AG10803 (cell line): ENCODE results near the gene CAPN10.
A peak's percentile ranks its signal among the peaks of the same experiment; 100 is the strongest.

Experiments used
- DNase-seq: peaks from one replicate; pipeline ENCODE4 v3.0.0; 2010; ENCODE audit warnings: low read depth
- H3K4me3 ChIP-seq: 2 replicates; pipeline ENCODE4 v1.5.1; 2011; ENCODE audit warnings: mild to moderate bottlenecking, low read length, control low read depth
- CTCF ChIP-seq: conservative IDR thresholded peaks from 2 replicates; pipeline ENCODE4 v1.5.1; 2011; ENCODE audit warnings: mild to moderate bottlenecking, low read length, control low read depth, inconsistent platforms

Gene CAPN10

DNA sequence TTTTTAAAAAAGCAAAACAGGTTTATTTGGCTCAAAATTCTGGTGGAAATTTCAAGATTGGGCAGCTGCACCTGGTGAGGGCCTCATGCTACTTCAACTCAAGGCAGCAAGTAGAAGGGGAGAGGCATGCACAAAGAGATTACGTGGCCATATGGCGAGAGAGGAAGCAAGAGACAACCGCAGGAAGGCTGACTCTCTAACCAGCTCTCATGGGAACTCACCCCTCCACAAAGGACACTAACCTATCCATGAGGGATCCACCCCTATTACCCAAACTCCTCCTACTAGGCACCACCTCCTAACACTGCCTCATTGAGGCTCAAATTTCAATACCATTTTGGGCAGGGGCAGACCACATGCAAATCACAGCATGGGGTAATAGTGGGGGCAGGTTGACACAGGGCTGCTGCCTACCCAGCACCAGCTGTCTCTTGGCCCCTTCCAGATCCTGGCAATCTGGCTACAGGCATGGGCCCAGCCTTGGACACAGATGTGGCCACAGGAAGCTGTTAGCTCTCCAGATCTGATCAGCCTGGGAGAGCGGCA, 2.0 kb upstream of the CAPN10 start:
- peak overlapping the region; percentile 98 for H3K4me3 ChIP-seq
- DNase-seq: peak; percentile 55
- no peak for TF ChIP-seq CTCF

DNA sequence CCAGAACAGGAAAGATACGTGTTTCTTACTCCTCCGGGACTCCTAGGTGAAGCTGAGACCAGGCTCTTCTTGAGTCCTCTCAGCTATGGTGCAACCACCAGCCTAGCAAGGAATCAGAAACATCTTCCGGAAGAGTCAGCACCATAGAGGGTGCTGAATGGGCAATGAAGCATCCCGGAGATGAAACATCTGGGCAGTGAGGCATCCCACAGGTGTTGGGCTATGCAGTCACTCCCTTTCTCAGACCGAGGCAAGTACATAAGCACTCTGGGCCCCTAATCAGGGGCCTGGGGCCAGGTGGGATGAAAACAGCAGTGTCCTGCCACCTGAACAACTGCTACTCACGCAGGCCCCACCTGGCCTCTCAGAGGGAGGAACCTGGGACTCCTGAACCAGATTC, 1.4 kb upstream of the CAPN10 start:
- no peak for DNase-seq
- peak overlapping the region; percentile 98 for H3K4me3 ChIP-seq
- no peak for TF ChIP-seq CTCF

DNA sequence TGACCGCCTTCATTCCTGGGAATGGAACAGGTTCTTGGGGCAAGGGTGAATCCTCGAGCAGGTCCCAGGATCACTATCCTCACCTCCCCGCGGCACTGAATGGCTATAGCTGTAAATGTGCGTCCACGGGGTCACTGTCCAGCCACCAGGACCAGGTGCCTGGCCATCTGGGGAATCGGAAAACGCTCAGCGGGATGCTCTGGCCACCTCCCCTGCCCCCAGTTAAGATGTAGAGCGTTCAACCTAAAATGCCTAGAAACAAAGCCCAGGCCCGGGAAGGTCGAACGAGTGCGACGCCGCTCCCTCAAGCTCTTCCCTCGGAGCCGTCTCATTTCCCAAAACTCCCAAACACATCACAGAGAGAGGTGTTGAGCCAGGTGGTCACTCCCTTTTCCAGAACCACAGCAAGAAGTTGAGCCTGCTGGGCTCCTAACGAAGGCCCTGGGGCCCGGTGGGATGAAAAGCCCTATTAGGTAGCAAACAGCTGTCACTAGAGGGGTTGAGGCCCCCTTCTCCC, 795 bp upstream of the CAPN10 start:
- no peak for TF ChIP-seq CTCF
- H3K4me3 ChIP-seq: peak overlapping the region; percentile 98
- no peak for DNase-seq

DNA sequence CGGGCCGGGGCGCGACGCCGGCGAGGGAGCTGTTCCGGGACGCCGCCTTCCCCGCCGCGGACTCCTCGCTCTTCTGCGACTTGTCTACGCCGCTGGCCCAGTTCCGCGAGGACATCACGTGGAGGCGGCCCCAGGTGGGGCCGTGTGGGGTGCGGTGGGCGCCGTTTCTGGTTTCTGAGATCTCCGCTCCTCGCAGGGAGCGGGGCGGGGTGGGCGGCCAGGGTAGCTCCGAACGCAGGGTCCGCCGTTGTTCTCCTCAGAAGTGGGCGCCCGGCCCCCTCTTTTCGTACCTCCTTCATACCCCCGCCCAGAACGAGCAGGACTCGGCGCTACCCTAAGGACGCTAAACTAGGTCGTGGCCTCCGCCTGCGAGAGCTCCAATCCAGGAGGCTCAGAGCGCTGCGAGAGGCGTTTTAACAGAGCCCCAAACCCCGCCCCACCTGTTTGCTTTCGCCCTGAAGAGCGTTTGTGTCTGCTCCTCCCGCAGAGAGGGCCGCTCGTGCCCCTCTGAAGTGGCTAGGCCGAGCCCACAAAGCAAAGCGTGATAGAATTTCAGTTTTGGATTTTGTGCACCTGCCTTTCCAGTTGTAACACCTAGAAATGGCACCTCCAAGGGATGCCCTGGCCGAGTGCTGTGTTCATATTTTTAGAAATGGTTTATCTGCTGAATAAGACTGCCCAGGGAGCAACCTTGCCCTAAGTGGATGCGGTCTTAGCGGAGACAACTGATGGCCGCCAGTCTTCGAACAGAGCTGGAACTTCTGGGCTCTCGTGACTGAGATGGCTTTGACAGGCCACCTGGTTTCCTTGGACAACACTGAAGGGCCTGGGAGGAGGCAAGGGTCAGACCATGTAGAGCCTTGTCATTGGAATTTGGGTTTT, 626 bp downstream of the CAPN10 start:
- no peak for DNase-seq
- no peak for TF ChIP-seq CTCF
- H3K4me3 ChIP-seq: peak overlapping the region; percentile 98

GRCh38 chr2:240588006-240588655, 1.6 kb downstream of the CAPN10 start:
- peak overlapping the region; percentile 98 for H3K4me3 ChIP-seq
- no peak for TF ChIP-seq CTCF
- DNase-seq: no peak

DNA sequence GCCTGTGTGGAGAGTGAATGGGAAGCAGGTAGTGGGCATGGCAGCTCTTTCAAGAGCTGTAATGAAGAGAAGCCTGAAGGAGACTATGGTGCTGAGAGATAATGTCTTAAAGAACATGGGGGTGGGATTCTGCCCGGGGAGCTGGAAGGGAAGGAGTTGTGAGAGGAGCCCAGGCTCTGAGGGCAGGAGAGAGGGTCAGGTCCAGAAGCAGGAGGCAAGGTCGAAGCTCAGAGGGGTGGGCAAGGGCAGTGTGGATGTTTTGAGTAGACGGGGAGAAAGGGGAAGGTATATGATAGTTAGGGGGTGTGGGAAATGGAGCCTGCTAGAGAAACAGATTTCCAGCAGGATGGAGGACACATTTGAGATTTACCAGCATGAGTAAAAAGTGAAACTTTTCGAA, 2.1 kb downstream of the CAPN10 start:
- no peak overlapping the region for H3K4me3 ChIP-seq
- TF ChIP-seq CTCF: no peak
- no peak for DNase-seq
